MM.1S (cell line): ENCODE data around the gene HEXIM1.
A peak's percentile ranks its signal among the peaks of the same experiment; 100 is the strongest.

Experiments used
- DNase-seq: peaks from one replicate; pipeline ENCODE4 v3.0.0-alpha.2; 2015
- H2AFZ ChIP-seq: fragments of 300-600 bp; sonication (generic); 2 replicates; pipeline ENCODE4 v1.6.0; 2016; ENCODE audit warnings: antibody characterized with exemption, low read length
- H3F3A ChIP-seq: fragments of 300-600 bp; sonication (generic); 2 replicates; pipeline ENCODE4 v1.6.1; 2016; ENCODE audit warnings: mild to moderate bottlenecking, antibody characterized with exemption, low read length, moderate library complexity, mixed read lengths; ENCODE audit not compliant: insufficient read depth
- H3K27ac ChIP-seq: fragments of 300-600 bp; sonication (generic); 2 replicates; pipeline ENCODE4 v1.5.1; 2016; ENCODE audit warnings: mild to moderate bottlenecking, low read length
- H3K27me3 ChIP-seq: fragments of 300-600 bp; sonication (generic); replicated peaks from 2 replicates; pipeline ENCODE4 v1.6.0; 2016; ENCODE audit warnings: low read length; ENCODE audit not compliant: insufficient read depth
- H3K36me3 ChIP-seq: fragments of 300-600 bp; sonication (generic); replicated peaks from 2 replicates; pipeline ENCODE4 v1.6.1; 2016; ENCODE audit warnings: mild to moderate bottlenecking, low read length, mixed read lengths; ENCODE audit not compliant: insufficient read depth
- H3K4me1 ChIP-seq: fragments of 300-600 bp; sonication (generic); 2 replicates; pipeline ENCODE4 v1.6.1; 2016; ENCODE audit warnings: low read length, mixed read lengths
- H3K4me2 ChIP-seq: fragments of 300-600 bp; sonication (generic); 2 replicates; pipeline ENCODE4 v1.6.0; 2016; ENCODE audit warnings: low read depth, low read length
- H3K4me3 ChIP-seq: fragments of 300-600 bp; sonication (generic); 2 replicates; pipeline ENCODE4 v1.5.1; 2016; ENCODE audit warnings: low read length, mixed read lengths
- H3K79me2 ChIP-seq: fragments of 300-600 bp; sonication (generic); 2 replicates; pipeline ENCODE4 v1.6.1; 2016; ENCODE audit warnings: mixed run types, low read length, mixed read lengths
- H3K9ac ChIP-seq: fragments of 300-600 bp; sonication (generic); 2 replicates; pipeline ENCODE4 v1.6.1; 2016; ENCODE audit warnings: low read length, mixed read lengths
- H3K9me2 ChIP-seq: fragments of 300-600 bp; sonication (generic); replicated peaks from 2 replicates; pipeline ENCODE4 v1.6.1; 2016; ENCODE audit warnings: mild to moderate bottlenecking, low read length, mixed read lengths; ENCODE audit not compliant: insufficient read depth
- H3K9me3 ChIP-seq: fragments of 300-600 bp; sonication (generic); replicated peaks from 2 replicates; pipeline ENCODE4 v1.6.1; 2016; ENCODE audit warnings: mild to moderate bottlenecking, low read length, mixed read lengths; ENCODE audit not compliant: insufficient read depth
- H4K20me1 ChIP-seq: fragments of 300-600 bp; sonication (generic); 2 replicates; pipeline ENCODE4 v1.6.1; 2016; ENCODE audit warnings: mild to moderate bottlenecking, low read length, moderate library complexity, mixed read lengths; ENCODE audit not compliant: insufficient read depth
- CTCF ChIP-seq: fragments of 300-600 bp; sonication (generic); IDR thresholded peaks from 2 replicates; pipeline ENCODE4 v1.5.1; 2016; ENCODE audit warnings: antibody characterized with exemption, low read length, mixed read lengths
- EZH2 ChIP-seq: fragments of 300-600 bp; sonication (generic); optimal IDR thresholded peaks from 2 replicates; pipeline ENCODE3; 2017; ENCODE audit warnings: low read depth, mild to moderate bottlenecking, antibody characterized with exemption, low read length, mixed read lengths
- EZH2phosphoT487 ChIP-seq: fragments of 300-600 bp; sonication (generic); IDR thresholded peaks from 2 replicates; pipeline ENCODE4 v1.6.1; 2018; ENCODE audit warnings: antibody characterized with exemption, low read length

The HEXIM1 gene

GRCh38 chr17:45171338-45172231 lies 23.3 kb downstream of the HEXIM1 start:
- Histone ChIP-seq H3K36me3 (no peaks in the 10 kb centered on the region), H3K9ac (no peak overlapping the region)

GRCh38 chr17:45172232-45172540 lies 23.9 kb downstream of the HEXIM1 start:
- Histone ChIP-seq H3K79me2 (no peaks in the 10 kb centered on the region), H3K27ac (no peak overlapping the region), H4K20me1 (no peaks in the 10 kb centered on the region), H3K36me3 (no peaks in the 10 kb centered on the region), H2AFZ (peak overlapping the region; percentile 10; the same call in 1 of the 2 replicates), H3K4me1 (no peaks in the 10 kb centered on the region), H3F3A (no peaks in the 10 kb centered on the region), H3K9ac (no peak overlapping the region), H3K27me3 (no peaks in the 10 kb centered on the region), H3K9me2 (no peaks in the 10 kb centered on the region), H3K9me3 (no peaks in the 10 kb centered on the region), H3K4me2 (peak overlapping the region; percentile 80; the same call in 1 of the 2 replicates), H3K4me3 (no peak overlapping the region)
- no peak for DNase-seq
- TF ChIP-seq CTCF (no peak), EZH2 (no peak), EZH2phosphoT487 (no peak)

More at GRCh38 chr17:45171338-45172231, 23.3 kb downstream of the HEXIM1 start:
- Histone ChIP-seq H4K20me1 (no peaks in the 10 kb centered on the region), H3F3A (no peaks in the 10 kb centered on the region), H3K4me1 (no peaks in the 10 kb centered on the region), H3K27me3 (no peaks in the 10 kb centered on the region), H2AFZ (peak overlapping the region; percentile 10; the same call in 1 of the 2 replicates), H3K4me2 (no peak overlapping the region), H3K27ac (no peak overlapping the region), H3K79me2 (no peaks in the 10 kb centered on the region), H3K9me3 (no peaks in the 10 kb centered on the region), H3K4me3 (no peak overlapping the region), H3K9me2 (no peaks in the 10 kb centered on the region)
- DNase-seq, result no peak
- TF ChIP-seq CTCF (no peak), EZH2phosphoT487 (no peak), EZH2 (no peak)

GRCh38 chr17:45172541-45173286 lies 24.4 kb downstream of the HEXIM1 start:
- Histone ChIP-seq H3K9ac (peak overlapping the region; percentile 44; the same call in 1 of the 2 replicates), H3F3A (no peaks in the 10 kb centered on the region), H3K9me2 (no peaks in the 10 kb centered on the region), H3K36me3 (no peaks in the 10 kb centered on the region), H3K27me3 (no peaks in the 10 kb centered on the region), H3K27ac (peak overlapping the region; percentile 47; the same call in 1 of the 2 replicates), H3K9me3 (no peaks in the 10 kb centered on the region), H3K4me2 (peak overlapping the region; percentile 80), H2AFZ (peak overlapping the region; percentile 89), H4K20me1 (no peaks in the 10 kb centered on the region), H3K4me1 (no peaks in the 10 kb centered on the region), H3K4me3 (peak overlapping the region; percentile 45), H3K79me2 (no peaks in the 10 kb centered on the region)
- peak; percentile 56 for DNase-seq
- TF ChIP-seq CTCF (peak; percentile 48), EZH2phosphoT487 (no peak)
